GM23248 (cell line): Measurements from ENCODE around the gene COPS3. TPM values are rescaled to one million over a fixed set of nuclear protein-coding genes. Genes with fewer than 3 reads are reported as not detected.

ENCODE experiments used
- DNase-seq: peaks from one replicate; pipeline ENCODE4 v3.0.0-alpha.2; 2015
- H2AFZ ChIP-seq: fragments of 200-600 bp; sonication (generic); 2 replicates; pipeline ENCODE4 v1.6.1; 2016; ENCODE audit warnings: antibody characterized with exemption
- H3F3A ChIP-seq: fragments of 200-600 bp; sonication (generic); 2 replicates; pipeline ENCODE4 v1.6.1; 2016; ENCODE audit warnings: mild to moderate bottlenecking, antibody characterized with exemption, mixed run types; ENCODE audit not compliant: insufficient read depth
- H3K27ac ChIP-seq: fragments of 200-600 bp; sonication (generic); 2 replicates; pipeline ENCODE4 v1.5.1; 2016; ENCODE audit warnings: mild to moderate bottlenecking
- H3K27me3 ChIP-seq: fragments of 200-600 bp; sonication (generic); replicated peaks from 2 replicates; pipeline ENCODE4 v1.6.1; 2016; ENCODE audit warnings: mild to moderate bottlenecking; ENCODE audit not compliant: insufficient read depth
- H3K36me3 ChIP-seq: fragments of 200-600 bp; sonication (generic); 2 replicates; pipeline ENCODE4 v1.6.1; 2016; ENCODE audit warnings: low read depth, mild to moderate bottlenecking
- H3K4me1 ChIP-seq: fragments of 200-600 bp; sonication (generic); 2 replicates; pipeline ENCODE4 v1.6.1; 2016; ENCODE audit warnings: mild to moderate bottlenecking; ENCODE audit not compliant: insufficient read depth
- H3K4me2 ChIP-seq: fragments of 200-600 bp; sonication (generic); one replicate; pipeline ENCODE4 v1.6.1; 2016; ENCODE audit warnings: mild to moderate bottlenecking; ENCODE audit not compliant: unreplicated experiment
- H3K4me3 ChIP-seq: fragments of 200-600 bp; sonication (generic); 2 replicates; pipeline ENCODE4 v1.5.1; 2016; ENCODE audit warnings: mild to moderate bottlenecking
- H3K79me2 ChIP-seq: fragments of 200-600 bp; sonication (generic); 2 replicates; pipeline ENCODE4 v1.6.1; 2016; ENCODE audit warnings: mild to moderate bottlenecking; ENCODE audit not compliant: insufficient read depth
- H3K9ac ChIP-seq: fragments of 200-600 bp; sonication (generic); 2 replicates; pipeline ENCODE4 v1.6.1; 2016; ENCODE audit warnings: mild to moderate bottlenecking
- H3K9me2 ChIP-seq: fragments of 200-600 bp; sonication (generic); 2 replicates; pipeline ENCODE4 v1.6.1; 2016; ENCODE audit warnings: mixed run types, mild to moderate bottlenecking, moderate library complexity; ENCODE audit not compliant: insufficient read depth
- H3K9me3 ChIP-seq: fragments of 200-600 bp; sonication (generic); one replicate; pipeline ENCODE4 v1.6.1; 2017; ENCODE audit warnings: low read depth
- H4K20me1 ChIP-seq: fragments of 200-600 bp; sonication (generic); 2 replicates; pipeline ENCODE4 v1.6.0; 2016; ENCODE audit not compliant: insufficient read depth
- EZH2 ChIP-seq: fragments of 200-600 bp; sonication (generic); IDR thresholded peaks from 2 replicates; pipeline ENCODE4 v1.6.1; 2018; ENCODE audit warnings: antibody characterized with exemption, mild to moderate bottlenecking; ENCODE audit not compliant: insufficient read depth, poor library complexity, severe bottlenecking
- EZH2phosphoT487 ChIP-seq: fragments of 200-600 bp; sonication (generic); IDR thresholded peaks from 2 replicates; pipeline ENCODE4 v1.6.1; 2018; ENCODE audit warnings: antibody characterized with exemption, moderate library complexity, mild to moderate bottlenecking, low read depth; ENCODE audit not compliant: insufficient read depth
- WGBS, 2 experiments: methylation state at CpG; one replicate each; pipeline ENCODE4 v1.1.6; 2015 to 2017; ENCODE audit warnings: low lambda C conversion rate in 2 of 2, low coverage in 1 of 2; ENCODE audit errors: missing lambda C conversion rate in 2 of 2; 5-methylcytosine and 5-hydroxymethylcytosine counted together
- in situ Hi-C: fragments of 300-500 bp; cut with MboI; formaldehyde crosslinking; loops from 2 replicates; pipeline ENCODE4 v1.15.0; 2020
- polyA plus RNA-seq: library from polyadenylated mRNA; unstranded; fragments of >200 nt; fragmentation: Nextera tagmentation; extraction: Ambion mirVana; gene quantifications from 2 replicates; pipeline ENCODE4 v1.2.1, GENCODE V29; 2016
- total RNA-seq: library from RNA; depleted of rRNA; stranded (reverse); fragments of >200 nt; shearing (Covaris generic); gene quantifications from 2 replicates; pipeline ENCODE4 v1.2.3, GENCODE V29; 2014

COPS3 gene
- total and polyA plus RNA-seq, 2 experiments from 2014 or later = 90.2 to 93.3 TPM

- TF ChIP-seq EZH2phosphoT487 (no peak), EZH2 (no peak)
- no peaks in the 10 kb centered on the region for H3K79me2 ChIP-seq
- H3K27ac ChIP-seq = no peak overlapping the region; the same call in 1 of the 2 replicates
- peak; percentile 67 for DNase-seq
- H2AFZ ChIP-seq = no peak overlapping the region
- H4K20me1 ChIP-seq = no peaks in the 10 kb centered on the region
- 16 to 21% methylated on average over 3 of the region's 3 CpGs for WGBS, 2 experiments
- in situ Hi-C loops = no loop called here
- H3F3A ChIP-seq = peaks cover 8% of the 10 kb centered on the region
- H3K4me1 ChIP-seq = peaks cover 21% of the 10 kb centered on the region
- no peak overlapping the region for H3K4me3 ChIP-seq
- no peaks in the 10 kb centered on the region for H3K27me3 ChIP-seq
- H3K9ac ChIP-seq = no peak overlapping the region
- no peaks in the 10 kb centered on the region for H3K9me2 ChIP-seq
- H3K9me3 ChIP-seq = no peaks in the 10 kb centered on the region
- peak overlapping the region; percentile 9 for H3K4me2 ChIP-seq
- H3K36me3 ChIP-seq = no peaks in the 10 kb centered on the region
Measured at GRCh38 chr17:17298108-17298507, 17.1 kb upstream of the COPS3 start.

GRCh38 chr17:17297217-17297616 lies 16.2 kb upstream of the COPS3 start:
- H3K27ac ChIP-seq = no peak overlapping the region

GRCh38 chr17:17295141-17295540 lies 14.1 kb upstream of the COPS3 start:
- Histone ChIP-seq H4K20me1 (no peaks in the 10 kb centered on the region), H3K4me2 (no peak overlapping the region), H3K4me1 (peaks cover 21% of the 10 kb centered on the region), H3K79me2 (no peaks in the 10 kb centered on the region), H3K9me3 (no peaks in the 10 kb centered on the region), H3F3A (peaks cover 8% of the 10 kb centered on the region), H3K27ac (no peak overlapping the region), H2AFZ (no peak overlapping the region), H3K27me3 (no peaks in the 10 kb centered on the region), H3K4me3 (no peak overlapping the region), H3K36me3 (no peaks in the 10 kb centered on the region), H3K9me2 (no peaks in the 10 kb centered on the region), H3K9ac (no peak overlapping the region)
- TF ChIP-seq EZH2phosphoT487 = no peak
- no peak for DNase-seq
- WGBS, 2 experiments = 82 to 84% methylated on average over 4 of the region's 4 CpGs
- in situ Hi-C loops = no loop called here

More at GRCh38 chr17:17297217-17297616, 16.2 kb upstream of the COPS3 start:
- WGBS, 2 experiments = 97 to 100% methylated on average over 3 of the region's 3 CpGs
- Histone ChIP-seq H3K9me3 (no peaks in the 10 kb centered on the region), H3K4me3 (no peak overlapping the region), H3K4me2 (no peak overlapping the region), H3K27me3 (no peaks in the 10 kb centered on the region), H3K79me2 (no peaks in the 10 kb centered on the region), H4K20me1 (no peaks in the 10 kb centered on the region), H3K9ac (no peak overlapping the region), H3F3A (peaks cover 8% of the 10 kb centered on the region), H3K9me2 (no peaks in the 10 kb centered on the region), H3K36me3 (no peaks in the 10 kb centered on the region), H2AFZ (no peak overlapping the region), H3K4me1 (peaks cover 21% of the 10 kb centered on the region)
- TF ChIP-seq EZH2 (no peak), EZH2phosphoT487 (no peak)
- DNase-seq = peak; percentile 23
- in situ Hi-C loops = no loop called here

GRCh38 chr17:17289701-17290100 lies 8.7 kb upstream of the COPS3 start:
- WGBS, 2 experiments = 65 to 72% methylated on average over 7 of the region's 7 CpGs
- no peak overlapping the region for H3K4me3 ChIP-seq
- no peaks in the 10 kb centered on the region for H3F3A ChIP-seq
- H3K9ac ChIP-seq = no peak overlapping the region
- H2AFZ ChIP-seq = no peak overlapping the region
- no peaks in the 10 kb centered on the region for H3K36me3 ChIP-seq
- in situ Hi-C loops = no loop called here
- no peaks in the 10 kb centered on the region for H3K27me3 ChIP-seq
- TF ChIP-seq EZH2 = no peak
- no peak for TF ChIP-seq EZH2phosphoT487
- no peak for DNase-seq
- H3K4me2 ChIP-seq = no peak overlapping the region
- no peaks in the 10 kb centered on the region for H3K79me2 ChIP-seq
- no peaks in the 10 kb centered on the region for H3K9me3 ChIP-seq
- H3K4me1 ChIP-seq = no peaks in the 10 kb centered on the region
- no peaks in the 10 kb centered on the region for H3K9me2 ChIP-seq
- H3K27ac ChIP-seq = no peak overlapping the region
- no peaks in the 10 kb centered on the region for H4K20me1 ChIP-seq

GRCh38 chr17:17289086-17289485 lies 8.0 kb upstream of the COPS3 start:
- 65 to 66% methylated on average over 4 of the region's 4 CpGs for WGBS, 2 experiments
- Histone ChIP-seq H4K20me1 (no peaks in the 10 kb centered on the region), H3K9ac (no peak overlapping the region), H3K4me3 (no peak overlapping the region), H3K79me2 (no peaks in the 10 kb centered on the region), H3F3A (no peaks in the 10 kb centered on the region), H3K36me3 (no peaks in the 10 kb centered on the region), H3K9me2 (no peaks in the 10 kb centered on the region), H3K4me1 (no peaks in the 10 kb centered on the region), H3K27ac (no peak overlapping the region), H2AFZ (no peak overlapping the region), H3K4me2 (no peak overlapping the region), H3K27me3 (no peaks in the 10 kb centered on the region), H3K9me3 (no peaks in the 10 kb centered on the region)
- in situ Hi-C loops = no loop called here
- TF ChIP-seq EZH2 (no peak), EZH2phosphoT487 (no peak)
- no peak for DNase-seq
